HCT116 (cell line): ENCODE measurements around the gene GIPC3. TPM values are rescaled to one million over a fixed set of nuclear protein-coding genes. Genes with fewer than 3 reads are reported as not detected.
A peak's percentile ranks its signal among the peaks of the same experiment; 100 is the strongest.

Source experiments
- ATAC-seq: fragments of 200-7000 bp; cut with Tn5 transposase; 2 replicates; pipeline ENCODE4 v1.9.1; 2020; ENCODE audit warnings: mild to moderate bottlenecking, moderate library complexity
- BruUV-seq: library from RNA; stranded (reverse); fragments of 400-500 nt; replicated peaks from 2 replicates; lab custom pipeline; 2021; lab: Mats Ljungman, UMichigan
- CTCF ChIA-PET: fragments of 300-600 bp; sonication (Branson Sonifier 250); formaldehyde crosslinking; loops from one replicate; lab custom pipeline; 2021; ENCODE audit warnings: antibody characterized with exemption; lab: Charles Lee
- POLR2A ChIA-PET: fragments of 300-600, 350-600 bp; sonication (Branson Sonifier 250); formaldehyde crosslinking; loops from one replicate; lab custom pipeline; 2021; ENCODE audit warnings: antibody characterized with exemption; lab: Charles Lee
- RAD21 ChIA-PET, 2 experiments: fragments of 300-600 bp; sonication (Branson Sonifier 250); formaldehyde crosslinking; loops; one replicate each; lab custom pipeline; 2023; ENCODE audit warnings: low total read pairs in 2 of 2; ENCODE audit not compliant: uncharacterized antibody in 2 of 2, unreplicated experiment in 2 of 2, low non-redundant PET in 1 of 2; lab: Charles Lee
- DNase-seq: peaks from one replicate; pipeline ENCODE4 v3.0.0-alpha.2; 2010; ENCODE audit warnings: low read depth, low spot score
- H2AFZ ChIP-seq: fragments of 200-600 bp; shearing (Covaris generic), sonication (generic); 2 replicates; pipeline ENCODE4 v1.6.1; 2017; ENCODE audit warnings: low read depth, mixed run types, mixed read lengths, antibody characterized with exemption, low read length; ENCODE audit not compliant: poor library complexity, severe bottlenecking
- H3K27ac ChIP-seq: 2 replicates; pipeline ENCODE4 v1.5.1; 2012; ENCODE audit warnings: low read depth, low read length
- H3K27me3 ChIP-seq: fragments of 200-600 bp; sonication (generic); 2 replicates; pipeline ENCODE4 v1.6.1; 2016; ENCODE audit warnings: mixed run types, low read length, mixed read lengths; ENCODE audit not compliant: insufficient read depth
- H3K36me3 ChIP-seq, 2 experiments: fragments of 200-500 bp in 1 of 2; fragments of 200-600 bp in 1 of 2; sonication (Bioruptor generic) in 1 of 2; sonication (generic) in 1 of 2; 2 replicates each; pipeline versions ENCODE4 v1.5.1 to v1.6.1; 2014 to 2016; ENCODE audit warnings: low read length in 2 of 2, inconsistent platforms in 1 of 2, mixed read lengths in 1 of 2, mixed run types in 1 of 2; ENCODE audit not compliant: insufficient read depth in 2 of 2, control insufficient read depth in 1 of 2
- H3K4me1 ChIP-seq, 2 experiments: fragments of 200-600 bp in 1 of 2; sonication (generic) in 1 of 2; 2 replicates each; pipeline versions ENCODE4 v1.5.1 to v1.6.1; 2012 to 2017; ENCODE audit warnings: low read length in 2 of 2, inconsistent platforms in 1 of 2, mild to moderate bottlenecking in 1 of 2, mixed read lengths in 1 of 2, mixed run types in 1 of 2, moderate library complexity in 1 of 2; ENCODE audit not compliant: insufficient read depth in 2 of 2, control insufficient read depth in 1 of 2
- H3K4me2 ChIP-seq: fragments of 200-600 bp; sonication (generic); 2 replicates; pipeline ENCODE4 v1.6.1; 2017; ENCODE audit warnings: mixed run types, low read length, mixed read lengths
- H3K4me3 ChIP-seq, 2 experiments: fragments of 200-600 bp in 1 of 2; sonication (generic) in 1 of 2; replicated peaks in 1 of 2; 2 replicates each; pipeline ENCODE4 v1.5.1; 2011 to 2016; ENCODE audit warnings: low read length in 2 of 2, control low read depth in 1 of 2, low read depth in 1 of 2, mild to moderate bottlenecking in 1 of 2, mixed read lengths in 1 of 2, mixed run types in 1 of 2
- H3K79me2 ChIP-seq: fragments of 200-600 bp; sonication (generic); 2 replicates; pipeline ENCODE4 v1.6.1; 2017; ENCODE audit warnings: mild to moderate bottlenecking, mixed run types, low read length, moderate library complexity, mixed read lengths; ENCODE audit not compliant: insufficient read depth
- H3K9ac ChIP-seq: fragments of 200-600 bp; sonication (generic); 2 replicates; pipeline ENCODE4 v1.6.1; 2016; ENCODE audit warnings: low read length, mixed read lengths
- H3K9me2 ChIP-seq: fragments of 200-600 bp; sonication (generic), shearing (Covaris generic); 2 replicates; pipeline ENCODE4 v1.6.1; 2017; ENCODE audit warnings: mixed run types, mild to moderate bottlenecking, moderate library complexity; ENCODE audit not compliant: insufficient read depth
- H3K9me3 ChIP-seq, 2 experiments: fragments of 200-500 bp in 1 of 2; fragments of 200-600 bp in 1 of 2; sonication (Bioruptor generic) in 1 of 2; sonication (generic) in 1 of 2; 2 replicates each; pipeline ENCODE4 v1.6.1; 2014 to 2017; ENCODE audit warnings: low read length in 2 of 2, mixed read lengths in 2 of 2, inconsistent platforms in 1 of 2, low read depth in 1 of 2, mild to moderate bottlenecking in 1 of 2, mixed run types in 1 of 2, moderate library complexity in 1 of 2; ENCODE audit not compliant: control insufficient read depth in 1 of 2, insufficient read depth in 1 of 2
- H4K20me1 ChIP-seq: fragments of 200-600 bp; sonication (generic), shearing (Covaris generic); 2 replicates; pipeline ENCODE4 v1.6.1; 2017; ENCODE audit warnings: mixed run types, mild to moderate bottlenecking, moderate library complexity; ENCODE audit not compliant: insufficient read depth
- CEBPB ChIP-seq: IDR thresholded peaks from 2 replicates; pipeline ENCODE4 v1.6.1; 2012; ENCODE audit warnings: low read depth
- EGR1 ChIP-seq: IDR thresholded peaks from 2 replicates; pipeline ENCODE4 v1.6.1; 2012; ENCODE audit warnings: low read depth
- ELF1 ChIP-seq: IDR thresholded peaks from 2 replicates; pipeline ENCODE4 v1.6.1; 2012; ENCODE audit warnings: low read depth, borderline replicate concordance
- EZH2 ChIP-seq: fragments of 200-600 bp; sonication (generic); IDR thresholded peaks from 2 replicates; pipeline ENCODE4 v1.6.1; 2017; ENCODE audit warnings: antibody characterized with exemption, mixed run types
- FOSL1 ChIP-seq: IDR thresholded peaks from 2 replicates; pipeline ENCODE4 v1.6.1; 2012; ENCODE audit warnings: low read depth
- JUND ChIP-seq: IDR thresholded peaks from 2 replicates; pipeline ENCODE4 v1.6.1; 2012
- POLR2A ChIP-seq: IDR thresholded peaks from 2 replicates; pipeline ENCODE4 v1.7.0; 2011; ENCODE audit warnings: borderline replicate concordance; ENCODE audit not compliant: insufficient read depth, insufficient read length; ENCODE audit errors: extremely low read depth
- RAD21 ChIP-seq: IDR thresholded peaks from 2 replicates; pipeline ENCODE4 v1.6.1; 2012; ENCODE audit warnings: low read depth, mild to moderate bottlenecking
- SP1 ChIP-seq: IDR thresholded peaks from 2 replicates; pipeline ENCODE4 v1.6.1; 2012; ENCODE audit warnings: low read depth
- SRF ChIP-seq: IDR thresholded peaks from 2 replicates; pipeline ENCODE4 v1.6.1; 2012; ENCODE audit warnings: low read depth
- TCF7L2 ChIP-seq: IDR thresholded peaks from 2 replicates; pipeline ENCODE4 v1.7.0; 2011; ENCODE audit warnings: borderline replicate concordance, inconsistent platforms; ENCODE audit not compliant: insufficient read depth, insufficient read length; ENCODE audit errors: extremely low read depth
- YY1 ChIP-seq: IDR thresholded peaks from 2 replicates; pipeline ENCODE4 v1.6.1; 2011; ENCODE audit warnings: low read length, low read depth, moderate library complexity, mild to moderate bottlenecking; ENCODE audit not compliant: insufficient replicate concordance; ENCODE audit errors: extremely low read depth
- ZFX ChIP-seq: fragments of 450-650 bp; IDR thresholded peaks from 2 replicates; pipeline ENCODE4 v1.6.1; 2017
- ZNF274 ChIP-seq: fragments of 200-500 bp; sonication (Bioruptor generic); IDR thresholded peaks from 2 replicates; pipeline ENCODE4 v1.6.1; 2014; ENCODE audit warnings: mild to moderate bottlenecking, low read depth, low read length, inconsistent platforms
- intact Hi-C: fragments of 100-400 bp; cut with micrococcal nuclease; formaldehyde crosslinking; loops from 2 replicates; pipeline ENCODE4 v1.10.0; 2022
- total RNA-seq: library from RNA; stranded (reverse); gene quantifications from one replicate; pipeline ENCODE4 v1.2.1, GENCODE V29; 2021; ENCODE audit not compliant: unreplicated experiment
- TF ChIP-seq, protein P1 (sequence below), 3 experiments: fragments of 200-600 bp in 1 of 3; sonication (generic) in 1 of 3; IDR thresholded peaks in 2 of 3; conservative IDR thresholded peaks in 1 of 3; 2 replicates each; pipeline ENCODE4 v1.5.1; 2012 to 2017; ENCODE audit warnings: low read depth in 2 of 3, low read length in 2 of 3, antibody characterized with exemption in 1 of 3, borderline replicate concordance in 1 of 3, control low read depth in 1 of 3, mild to moderate bottlenecking in 1 of 3, mixed read lengths in 1 of 3, mixed run types in 1 of 3, moderate library complexity in 1 of 3; ENCODE audit not compliant: insufficient read depth in 1 of 3
- TF ChIP-seq, protein P2 (sequence below): IDR thresholded peaks from 2 replicates; pipeline ENCODE4 v1.6.1; 2012
- TF ChIP-seq, protein P3 (sequence below): IDR thresholded peaks from 2 replicates; pipeline ENCODE4 v1.6.1; 2012
- TF ChIP-seq, protein P4 (sequence below): IDR thresholded peaks from 2 replicates; pipeline ENCODE4 v1.6.1; 2011; ENCODE audit warnings: mild to moderate bottlenecking, low read length, moderate library complexity; ENCODE audit not compliant: insufficient replicate concordance; ENCODE audit errors: extremely low read depth

The GIPC3 gene
- total RNA-seq, 1 experiment from 2014 or later, result not detected

GRCh38 chr19:3608079-3608641, 22.9 kb downstream of the GIPC3 start:
- DNase-seq (no peak), ATAC-seq (no peak)
- H3K4me2 ChIP-seq, result peak overlapping the region; percentile 83
- ChIA-PET POLR2A (interaction anchor here (0.6 to 1.4 kb wide), 3 partner anchors 15 to 19 kb away, joined by 3 to 4 read pairs (median 3); partner anchors contain the start of gene CACTIN), RAD21 (interaction anchor here in 1 of 2 experiments (0.6 to 1.2 kb wide), 2 partner anchors 17 to 31 kb away, joined by 3 to 5 read pairs; no protein-coding TSS in a partner anchor), CTCF (interaction anchor here (0.6 to 0.9 kb wide), 3 partner anchors 9 to 380 kb away, joined by 3 read pairs; no protein-coding TSS in a partner anchor)
- no peaks in the 10 kb centered on the region for H3K9me2 ChIP-seq
- H3K4me3 ChIP-seq, result peak overlapping the region; percentile 64 to 67
- intact Hi-C loops, result no loop called here
- TF ChIP-seq ZFX (no peak), ELF1 (no peak), YY1 (no peak), SP1 (no peak), RAD21 (no peak), SRF (no peak), EGR1 (no peak), CEBPB (no peak), ZNF274 (no peak), POLR2A (no peak), FOSL1 (no peak), TCF7L2 (no peak), JUND (no peak), EZH2 (no peak)
- TF ChIP-seq, protein P1, sequence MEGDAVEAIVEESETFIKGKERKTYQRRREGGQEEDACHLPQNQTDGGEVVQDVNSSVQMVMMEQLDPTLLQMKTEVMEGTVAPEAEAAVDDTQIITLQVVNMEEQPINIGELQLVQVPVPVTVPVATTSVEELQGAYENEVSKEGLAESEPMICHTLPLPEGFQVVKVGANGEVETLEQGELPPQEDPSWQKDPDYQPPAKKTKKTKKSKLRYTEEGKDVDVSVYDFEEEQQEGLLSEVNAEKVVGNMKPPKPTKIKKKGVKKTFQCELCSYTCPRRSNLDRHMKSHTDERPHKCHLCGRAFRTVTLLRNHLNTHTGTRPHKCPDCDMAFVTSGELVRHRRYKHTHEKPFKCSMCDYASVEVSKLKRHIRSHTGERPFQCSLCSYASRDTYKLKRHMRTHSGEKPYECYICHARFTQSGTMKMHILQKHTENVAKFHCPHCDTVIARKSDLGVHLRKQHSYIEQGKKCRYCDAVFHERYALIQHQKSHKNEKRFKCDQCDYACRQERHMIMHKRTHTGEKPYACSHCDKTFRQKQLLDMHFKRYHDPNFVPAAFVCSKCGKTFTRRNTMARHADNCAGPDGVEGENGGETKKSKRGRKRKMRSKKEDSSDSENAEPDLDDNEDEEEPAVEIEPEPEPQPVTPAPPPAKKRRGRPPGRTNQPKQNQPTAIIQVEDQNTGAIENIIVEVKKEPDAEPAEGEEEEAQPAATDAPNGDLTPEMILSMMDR (IDR thresholded peaks at IDR 0.05 in 2 of 3, conservative IDR thresholded peaks at IDR 0.05 in 1 of 3; ENCODE audit: borderline replicate concordance in 1 of 3, insufficient read depth in 1 of 3, low read depth in 2 of 3, low read length in 2 of 3), result no peak
- TF ChIP-seq, protein P2, sequence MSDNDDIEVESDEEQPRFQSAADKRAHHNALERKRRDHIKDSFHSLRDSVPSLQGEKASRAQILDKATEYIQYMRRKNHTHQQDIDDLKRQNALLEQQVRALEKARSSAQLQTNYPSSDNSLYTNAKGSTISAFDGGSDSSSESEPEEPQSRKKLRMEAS, result no peak
- TF ChIP-seq, protein P3, sequence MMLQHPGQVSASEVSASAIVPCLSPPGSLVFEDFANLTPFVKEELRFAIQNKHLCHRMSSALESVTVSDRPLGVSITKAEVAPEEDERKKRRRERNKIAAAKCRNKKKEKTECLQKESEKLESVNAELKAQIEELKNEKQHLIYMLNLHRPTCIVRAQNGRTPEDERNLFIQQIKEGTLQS, result no peak
- TF ChIP-seq, protein P4, sequence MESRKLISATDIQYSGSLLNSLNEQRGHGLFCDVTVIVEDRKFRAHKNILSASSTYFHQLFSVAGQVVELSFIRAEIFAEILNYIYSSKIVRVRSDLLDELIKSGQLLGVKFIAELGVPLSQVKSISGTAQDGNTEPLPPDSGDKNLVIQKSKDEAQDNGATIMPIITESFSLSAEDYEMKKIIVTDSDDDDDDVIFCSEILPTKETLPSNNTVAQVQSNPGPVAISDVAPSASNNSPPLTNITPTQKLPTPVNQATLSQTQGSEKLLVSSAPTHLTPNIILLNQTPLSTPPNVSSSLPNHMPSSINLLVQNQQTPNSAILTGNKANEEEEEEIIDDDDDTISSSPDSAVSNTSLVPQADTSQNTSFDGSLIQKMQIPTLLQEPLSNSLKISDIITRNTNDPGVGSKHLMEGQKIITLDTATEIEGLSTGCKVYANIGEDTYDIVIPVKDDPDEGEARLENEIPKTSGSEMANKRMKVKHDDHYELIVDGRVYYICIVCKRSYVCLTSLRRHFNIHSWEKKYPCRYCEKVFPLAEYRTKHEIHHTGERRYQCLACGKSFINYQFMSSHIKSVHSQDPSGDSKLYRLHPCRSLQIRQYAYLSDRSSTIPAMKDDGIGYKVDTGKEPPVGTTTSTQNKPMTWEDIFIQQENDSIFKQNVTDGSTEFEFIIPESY, result no peak
- H3K27me3 ChIP-seq, result no peaks in the 10 kb centered on the region
- peak overlapping the region; percentile 67 for H3K9ac ChIP-seq
- H3K9me3 ChIP-seq, result no peaks in the 10 kb centered on the region
- H4K20me1 ChIP-seq, result no peaks in the 10 kb centered on the region
- BruUV-seq, result no TSS peak
- H3K4me1 ChIP-seq, result peaks cover 13 to 28% of the 10 kb centered on the region in 2 experiments
- H2AFZ ChIP-seq, result no peak overlapping the region
- peak overlapping the region; percentile 79 for H3K27ac ChIP-seq
- no peaks in the 10 kb centered on the region for H3K79me2 ChIP-seq
- H3K36me3 ChIP-seq, result peaks cover 0 to 7% of the 10 kb centered on the region in 2 experiments; a peak in 1 of 4 replicates
